NCI-H345 treated with DMSO at 0.1 percent for 48 hours (cell line): Measurements from ENCODE around the gene GNG11.

Source experiments
- DNase-seq: peaks from one replicate; lab custom pipeline; 2025; ENCODE audit not compliant: unreplicated experiment; lab: John Stamatoyannopoulos, UW

Gene GNG11

DNA sequence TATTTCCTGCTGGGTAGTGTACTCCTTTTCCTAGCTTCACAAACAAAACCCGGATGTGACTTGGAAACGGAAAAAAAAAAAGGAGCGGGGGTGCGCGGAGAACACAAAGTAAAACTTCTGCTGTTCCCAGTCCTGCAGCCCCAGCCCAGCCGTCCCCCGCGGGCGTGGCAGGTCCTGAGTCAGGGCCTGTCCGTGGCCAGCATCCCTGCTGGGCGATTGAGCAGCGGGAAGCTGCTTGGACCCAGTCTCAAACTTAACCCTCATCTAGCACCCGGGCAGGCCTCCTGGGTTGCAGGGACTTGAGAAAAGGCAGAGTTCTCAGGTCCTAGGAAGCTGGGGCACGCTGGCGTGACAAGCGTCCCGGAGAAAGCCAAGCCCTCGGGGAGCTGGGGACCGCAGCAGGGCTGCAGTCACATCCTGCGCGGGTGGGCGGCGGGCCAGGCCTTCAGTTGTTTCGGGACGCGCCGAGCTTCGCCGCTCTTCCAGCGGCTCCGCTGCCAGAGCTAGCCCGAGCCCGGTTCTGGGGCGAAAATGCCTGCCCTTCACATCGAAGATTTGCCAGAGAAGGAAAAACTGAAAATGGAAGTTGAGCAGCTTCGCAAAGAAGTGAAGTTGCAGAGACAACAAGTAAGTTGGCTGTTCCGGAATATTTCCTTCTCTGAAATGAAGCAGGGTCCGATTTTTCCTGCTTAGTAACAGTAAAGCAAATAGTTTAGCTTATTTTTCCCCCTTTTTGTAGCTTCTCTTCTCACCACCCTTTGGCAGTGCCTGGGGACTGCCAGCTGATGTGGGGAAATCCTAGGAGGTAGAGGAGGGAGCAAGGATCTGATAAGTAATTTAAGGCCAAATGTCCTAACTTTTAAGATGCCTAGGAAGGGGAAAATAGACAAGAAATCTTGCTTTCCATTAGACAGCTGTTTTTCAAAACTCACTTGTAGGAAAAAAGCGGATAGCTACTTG lies at the start of gene GNG11:
Gene GNG11 (plus strand): TSS at position 129 of the 960 bp plus-strand sequence. CDS start 403 bp downstream, at position 532.
- DNase-seq = no peak

GRCh38 chr7:93873998-93874574 lies 47.4 kb upstream of the GNG11 start:
- no peak for DNase-seq

- DNase-seq = no peak
Observed at GRCh38 chr7:93877742-93878141, 43.8 kb upstream of the GNG11 start.

GRCh38 chr7:93879356-93879755 lies 42.2 kb upstream of the GNG11 start:
- DNase-seq = no peak

- no peak for DNase-seq
Observed at GRCh38 chr7:93882468-93882867, 39.1 kb upstream of the GNG11 start.

- no peak for DNase-seq
Observed at GRCh38 chr7:93883078-93883916, 38.2 kb upstream of the GNG11 start.

GRCh38 chr7:93883917-93884345 lies 37.6 kb upstream of the GNG11 start:
- DNase-seq = no peak

DNA sequence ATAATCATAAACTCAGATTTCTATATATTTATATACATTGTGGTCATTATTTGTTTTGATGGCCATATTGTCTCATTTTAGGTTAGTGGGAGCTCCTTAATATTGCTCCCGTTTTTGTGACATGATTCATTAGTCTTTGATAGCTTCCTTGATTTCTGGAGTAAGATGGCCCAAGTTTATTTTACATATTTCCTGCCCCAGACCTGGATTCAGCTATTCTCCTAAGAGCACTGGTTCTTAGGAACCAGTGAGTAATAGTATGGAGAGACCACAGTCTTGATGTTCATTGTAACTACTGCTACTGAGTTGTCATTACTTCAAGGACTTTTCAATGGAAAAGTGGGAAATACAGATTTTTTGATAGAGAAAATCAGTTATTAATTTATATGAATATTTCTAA lies 37.0 kb upstream of the GNG11 start:
- DNase-seq = no peak

GRCh38 chr7:93889261-93889660 lies 32.3 kb upstream of the GNG11 start:
- no peak for DNase-seq

- no peak for DNase-seq
Observed at GRCh38 chr7:93890041-93890463, 31.5 kb upstream of the GNG11 start.

GRCh38 chr7:93890464-93891068 lies 31.0 kb upstream of the GNG11 start, which contains the start of gene TFPI2:
Gene TFPI2, minus strand, starts transcription at chr7:93890753. Its CDS starts 75 bp downstream, at chr7:93890678.
- DNase-seq = no peak

DNA sequence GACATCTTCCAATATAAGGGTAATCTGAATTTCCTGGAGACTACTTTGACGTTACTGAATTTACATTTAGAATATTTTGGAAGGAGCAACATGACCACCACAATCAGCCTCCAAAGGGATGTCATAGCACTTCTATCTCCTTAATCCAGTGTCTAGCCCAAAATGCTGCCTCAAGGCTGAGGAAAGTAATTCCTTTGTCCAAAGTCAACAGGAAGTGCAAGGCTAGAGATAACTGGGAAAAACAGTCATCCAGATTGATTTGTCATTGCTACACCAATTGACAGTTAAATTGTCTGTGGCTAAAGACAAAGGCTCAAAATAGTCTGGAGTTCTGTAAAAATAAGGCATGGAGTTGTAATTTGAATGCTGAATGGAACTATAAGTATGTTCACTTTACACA lies 27.1 kb upstream of the GNG11 start:
- DNase-seq = no peak

- no peak for DNase-seq
Observed at GRCh38 chr7:93894966-93895640, 26.4 kb upstream of the GNG11 start.

DNA sequence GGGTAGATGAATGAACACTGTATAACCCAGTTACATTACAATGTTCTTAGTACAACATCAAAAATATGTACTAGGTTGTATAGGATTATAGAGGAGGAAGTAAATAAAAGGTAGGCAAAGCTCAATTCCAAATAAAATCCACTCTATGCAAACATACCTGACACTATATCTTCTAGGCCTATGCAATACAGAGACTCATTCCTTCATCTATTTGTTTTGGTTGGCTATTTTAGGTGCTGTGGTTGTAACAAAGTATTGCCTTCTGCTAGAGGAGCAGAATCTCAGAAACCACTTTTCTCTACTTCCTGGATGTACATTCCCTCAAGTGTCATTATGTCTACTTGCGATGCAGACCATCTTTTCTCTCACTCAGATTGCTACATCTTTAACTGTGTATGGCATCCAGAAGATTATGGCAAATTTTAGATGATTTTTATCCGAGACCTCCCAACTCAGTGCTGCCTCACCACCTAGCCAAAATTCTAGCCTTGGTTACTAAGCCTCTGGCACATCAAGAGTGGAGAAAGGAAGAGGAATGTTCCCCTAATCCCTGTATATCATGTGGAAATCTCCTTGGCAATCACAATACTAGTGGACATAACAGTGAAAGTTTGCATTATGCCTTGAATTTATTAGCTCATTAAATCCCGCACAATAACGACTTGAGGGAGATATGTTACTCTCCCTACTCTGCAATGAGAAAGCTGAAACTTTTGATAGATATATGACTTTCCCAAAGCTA lies 25.5 kb upstream of the GNG11 start:
- no peak for DNase-seq

- DNase-seq = no peak
Observed at GRCh38 chr7:93897680-93898079, 23.9 kb upstream of the GNG11 start.

DNA sequence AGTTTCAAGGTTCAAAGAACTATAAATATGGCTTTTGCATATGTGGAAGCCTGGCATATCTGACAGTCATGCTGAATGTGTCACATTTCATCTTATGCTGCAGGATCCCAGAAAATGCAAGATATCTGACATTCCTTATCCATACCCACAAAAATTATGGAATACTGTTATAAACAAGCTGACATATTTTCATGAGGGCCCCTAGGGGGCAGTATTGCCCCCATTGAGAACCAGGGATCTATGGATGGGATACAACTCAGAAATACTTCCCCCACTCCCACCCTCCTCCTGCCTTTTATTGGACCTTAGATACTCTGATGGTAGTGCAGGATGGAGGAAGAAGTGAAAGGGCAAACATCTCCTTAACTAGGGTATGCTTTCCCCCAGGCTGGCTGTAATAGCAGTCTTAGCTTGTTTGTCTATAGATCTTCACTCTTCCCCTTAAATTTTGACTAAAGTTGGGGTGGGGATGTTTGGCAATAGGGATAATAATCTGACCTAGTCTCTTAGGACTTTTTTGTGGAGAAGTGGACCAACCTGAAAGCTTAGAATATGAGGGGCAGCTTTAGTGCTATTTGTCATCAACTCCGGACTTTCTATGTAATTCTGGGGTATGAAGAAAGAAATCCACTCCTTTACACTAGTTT lies 18.6 kb upstream of the GNG11 start:
- DNase-seq = no peak

DNA sequence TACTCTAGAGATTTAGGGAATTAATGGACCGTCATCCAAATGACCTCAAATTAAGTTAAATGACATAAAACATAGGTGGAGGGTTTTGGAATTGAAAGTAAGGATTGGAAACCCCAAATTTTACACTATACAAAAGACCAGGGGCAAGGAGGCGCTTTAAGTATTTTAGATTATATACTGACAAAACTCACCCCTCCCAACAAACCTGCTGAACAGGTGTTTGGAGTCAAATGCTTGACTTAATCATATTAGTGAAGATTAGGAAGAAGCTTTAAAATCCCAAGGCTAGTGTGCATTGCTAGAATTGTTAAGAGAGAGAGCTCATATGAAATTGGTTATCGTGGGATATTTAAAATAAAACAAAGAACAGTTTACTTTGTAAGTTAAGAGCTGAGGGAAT lies 15.3 kb upstream of the GNG11 start, which contains the start of gene GNGT1:
Gene GNGT1 (plus strand): TSS at position 301 of the 400 bp plus-strand sequence. CDS start 180 bp downstream, outside the sequence.
- DNase-seq = no peak

DNA sequence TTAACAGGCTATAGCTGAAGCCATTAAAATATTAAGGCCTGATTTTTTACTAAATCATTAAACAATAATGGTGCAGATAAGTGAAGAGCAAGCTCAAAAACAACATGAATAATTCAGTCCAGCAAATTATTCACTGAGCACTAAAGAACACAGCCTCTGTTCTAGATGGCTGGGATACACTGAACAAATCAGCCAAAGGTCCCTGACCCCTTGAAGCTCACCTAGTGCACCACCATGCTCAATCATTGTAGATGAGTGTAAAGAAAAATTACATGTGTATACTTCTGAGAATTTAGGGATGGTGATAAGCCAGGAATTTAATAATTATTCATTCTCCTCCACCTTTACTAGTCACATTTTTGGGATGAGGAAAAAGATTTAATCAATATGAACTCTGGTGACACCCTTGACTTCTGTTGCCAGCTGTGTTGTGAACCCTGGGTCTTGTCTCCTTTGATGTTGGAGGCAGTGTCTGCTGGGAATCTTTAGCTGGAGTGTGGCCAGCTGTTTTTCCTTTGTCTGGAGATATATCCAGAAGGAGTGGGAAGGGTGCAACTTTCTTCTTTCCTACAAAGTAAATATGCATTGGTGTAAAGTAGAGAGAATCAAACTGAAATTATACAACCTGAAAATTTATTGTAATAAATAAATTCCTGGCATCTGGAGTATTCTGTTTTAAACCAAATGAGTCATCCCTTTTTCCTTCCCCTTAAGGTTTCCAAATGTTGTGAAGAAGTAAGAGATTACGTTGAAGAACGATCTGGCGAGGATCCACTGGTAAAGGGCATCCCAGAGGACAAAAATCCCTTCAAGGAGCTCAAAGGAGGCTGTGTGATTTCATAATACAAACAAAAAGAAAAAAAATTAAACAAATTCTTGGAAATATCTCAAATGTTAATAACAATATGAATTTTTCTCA lies 11.2 kb upstream of the GNG11 start:
- DNase-seq = no peak
